Raji (cell line): ENCODE data around the gene MUC6.

Source experiments
- POLR2A ChIP-seq: IDR thresholded peaks from 2 replicates; pipeline ENCODE4 v1.6.1; 2011; ENCODE audit warnings: low read depth, low read length, control low read depth; ENCODE audit not compliant: insufficient read depth

MUC6 gene

DNA sequence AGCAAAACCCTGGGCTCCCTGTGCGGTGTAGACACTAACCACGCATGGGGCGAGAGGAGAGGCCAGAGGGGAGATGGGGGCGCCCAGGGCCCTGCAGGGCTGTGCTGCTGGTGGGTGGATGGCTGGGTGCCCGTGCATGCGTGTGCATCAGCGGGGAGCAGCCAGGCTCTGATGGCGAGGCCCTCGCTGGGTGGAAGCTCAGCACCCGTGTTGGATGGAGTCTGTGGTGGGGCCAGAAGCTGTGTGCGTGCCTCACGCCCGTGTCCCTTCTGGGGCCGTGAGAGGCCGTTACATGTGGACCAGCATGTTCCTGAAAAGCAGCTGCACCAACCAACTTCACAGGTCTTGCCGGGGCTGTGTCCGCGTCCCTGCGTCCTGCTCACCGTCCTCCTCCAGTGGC lies 33.4 kb downstream of the MUC6 start:
- no peak for TF ChIP-seq POLR2A

DNA sequence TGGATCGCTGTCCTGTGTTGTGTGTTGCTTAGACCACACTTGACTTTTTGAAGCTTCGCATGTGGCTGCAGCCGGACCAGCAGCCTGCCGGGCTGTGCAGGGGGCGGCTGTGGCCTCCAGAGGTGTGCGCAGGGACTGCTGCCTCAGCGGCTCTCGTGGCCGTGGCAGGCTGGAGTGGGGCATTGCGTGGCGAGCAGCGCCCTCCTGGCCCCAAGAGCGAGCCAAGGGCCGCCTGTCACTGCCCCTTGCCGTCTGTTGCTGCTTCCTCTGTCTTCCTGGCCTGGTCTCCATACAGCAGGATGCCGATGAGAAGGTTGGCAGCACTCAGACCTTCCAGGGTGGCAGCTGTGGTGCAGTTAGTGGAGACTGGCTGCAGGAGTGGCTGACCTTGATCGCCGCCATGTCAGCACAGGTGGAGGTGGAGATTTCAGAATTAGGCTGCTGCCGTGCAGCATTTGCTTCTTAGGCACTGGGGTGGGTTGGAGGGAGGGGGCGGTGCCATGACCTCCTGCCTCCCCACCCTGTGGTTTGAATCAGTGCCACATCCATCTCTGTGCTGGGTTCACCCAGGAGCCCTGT lies 34.0 kb downstream of the MUC6 start:
- no peak for TF ChIP-seq POLR2A

DNA sequence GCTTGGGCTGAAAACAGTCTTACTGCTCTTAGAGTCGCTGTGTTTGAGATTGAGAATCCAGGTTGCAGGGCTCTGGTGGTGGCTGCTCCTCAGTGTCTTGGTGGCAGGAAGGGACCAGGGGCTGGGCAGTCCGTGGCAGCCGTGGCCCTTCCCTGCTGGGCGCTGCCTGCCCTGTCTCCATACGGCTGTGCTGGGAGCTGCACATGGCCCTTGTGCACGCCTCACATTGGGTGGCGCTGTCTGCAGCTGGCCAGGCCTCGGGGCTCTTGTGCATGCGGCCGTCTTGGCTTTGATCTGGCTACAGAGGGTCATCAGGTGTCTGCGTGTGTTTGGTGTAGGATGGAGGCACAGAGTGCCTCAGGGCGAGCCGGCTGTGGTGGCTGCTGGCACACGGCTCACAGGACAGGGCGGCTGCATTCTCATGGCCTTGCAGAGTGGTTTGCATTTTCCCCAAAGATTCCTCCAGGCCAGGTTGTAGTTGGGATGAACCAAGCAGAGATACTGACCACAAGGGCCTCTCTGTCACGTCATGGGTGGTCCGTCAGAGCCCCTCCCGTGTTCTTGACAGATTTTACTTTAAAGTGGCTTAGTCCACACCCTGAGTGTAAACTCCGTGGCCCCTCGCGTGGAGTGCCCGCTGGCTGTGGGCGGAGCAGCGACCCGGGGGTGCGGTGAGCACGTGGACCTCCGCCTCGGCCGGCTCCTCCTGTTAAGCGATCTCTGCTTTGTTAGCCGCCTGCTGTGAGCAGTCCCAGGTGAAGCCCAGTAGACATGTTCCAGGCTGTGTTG lies 34.7 kb downstream of the MUC6 start:
- no peak for TF ChIP-seq POLR2A

DNA sequence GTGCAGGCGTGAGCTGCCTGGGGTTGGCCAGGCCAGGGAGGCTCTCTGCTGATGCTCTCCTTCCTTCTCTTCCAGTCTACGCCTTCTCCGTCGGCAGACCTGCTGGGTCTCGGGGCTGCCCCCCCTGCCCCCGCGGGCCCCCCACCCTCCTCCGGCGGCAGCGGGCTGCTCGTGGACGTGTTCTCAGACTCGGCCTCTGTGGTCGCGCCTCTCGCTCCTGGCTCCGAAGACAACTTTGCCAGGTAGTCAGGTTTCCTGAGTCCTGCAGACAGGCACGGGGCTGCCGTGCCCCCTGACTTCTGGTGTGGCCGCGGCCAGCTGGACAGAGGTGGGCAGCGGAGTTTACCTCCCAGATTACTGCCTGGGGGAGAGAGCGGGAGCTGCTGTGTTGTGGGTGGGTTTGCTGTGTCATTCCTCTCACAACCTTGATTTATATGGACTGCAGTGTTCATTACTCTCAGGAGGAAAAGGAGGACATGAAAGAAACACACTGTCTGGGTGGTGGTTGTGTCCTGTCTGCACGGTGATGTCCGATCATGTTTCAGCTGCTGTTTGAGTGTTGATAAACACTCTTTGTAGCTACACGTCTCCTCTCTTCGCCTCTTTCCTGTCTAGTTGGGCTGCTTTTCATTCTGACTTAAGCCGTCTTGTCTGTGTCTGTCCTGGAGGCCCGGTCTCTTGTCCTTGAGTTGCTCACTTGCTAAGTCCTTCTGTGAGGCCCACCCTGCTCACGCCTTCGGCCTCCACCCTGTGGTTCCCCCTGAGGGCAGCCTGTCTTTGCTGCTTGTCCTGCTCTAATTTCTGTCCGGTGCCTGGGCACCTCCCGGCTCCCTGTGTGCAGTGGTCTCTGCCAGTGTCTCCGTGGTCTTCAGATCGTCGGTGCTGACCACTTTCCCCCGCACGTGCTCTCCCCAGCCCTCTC lies 35.9 kb downstream of the MUC6 start:
- TF ChIP-seq POLR2A, result no peak

DNA sequence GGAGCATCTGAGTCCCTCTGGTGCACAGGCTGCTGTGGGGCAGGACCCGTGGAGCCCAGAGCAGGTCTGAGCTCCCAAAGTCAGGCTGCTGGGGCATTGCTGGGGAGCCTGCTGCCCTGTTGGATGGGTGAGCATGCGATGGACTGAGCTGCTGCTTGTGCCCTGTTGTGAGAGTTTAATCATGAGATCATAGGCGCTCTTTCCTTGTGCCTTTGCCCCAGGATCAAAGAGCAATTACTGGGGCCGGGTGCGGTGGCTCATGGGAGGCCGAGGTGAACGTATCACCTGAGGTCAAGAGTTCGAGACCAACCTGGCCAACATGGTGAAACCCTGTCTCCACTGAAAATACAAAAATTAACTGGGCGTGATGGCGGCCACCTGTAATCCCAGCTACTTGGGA lies 37.5 kb downstream of the MUC6 start:
- no peak for TF ChIP-seq POLR2A

DNA sequence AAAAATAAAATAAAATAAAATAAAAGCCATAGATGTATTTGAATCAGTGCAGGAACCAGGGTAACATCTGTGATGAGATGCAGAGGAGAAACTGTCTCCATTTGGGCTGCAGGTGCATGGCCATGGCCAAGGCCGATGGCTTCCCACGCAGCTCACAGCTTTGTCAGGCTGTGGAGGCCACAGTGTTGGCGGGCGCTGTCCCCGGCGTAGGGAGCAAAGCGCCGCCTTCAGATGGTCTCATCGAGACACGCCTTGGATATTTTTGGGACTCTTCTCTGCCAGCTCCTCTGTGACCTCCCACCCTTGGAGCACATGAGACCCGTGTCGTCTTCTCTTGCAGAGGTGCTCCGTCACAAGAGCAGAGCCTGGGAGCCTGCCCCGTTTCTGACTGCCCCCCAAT lies 38.6 kb downstream of the MUC6 start:
- no peak for TF ChIP-seq POLR2A

DNA sequence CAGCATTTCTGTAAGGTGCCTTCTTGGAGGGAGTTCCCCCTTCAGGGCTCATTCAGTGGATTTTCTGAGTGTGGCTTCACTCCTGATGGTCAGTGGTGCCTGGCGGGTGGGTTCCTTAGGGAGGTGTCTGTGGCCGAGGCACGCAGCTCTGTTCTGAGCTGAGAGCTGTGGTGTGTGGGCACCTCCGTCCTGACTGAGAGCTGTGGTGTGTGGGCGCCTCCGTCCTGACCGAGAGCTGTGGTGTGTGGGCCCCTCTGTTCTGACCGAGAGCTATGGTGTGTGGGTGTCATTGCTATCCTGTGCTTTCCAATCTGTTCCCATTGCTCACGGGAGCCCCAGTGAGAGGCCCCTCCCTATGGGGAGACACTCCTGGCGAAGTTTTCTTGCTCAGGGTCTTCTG lies 39.8 kb downstream of the MUC6 start:
- no peak for TF ChIP-seq POLR2A

DNA sequence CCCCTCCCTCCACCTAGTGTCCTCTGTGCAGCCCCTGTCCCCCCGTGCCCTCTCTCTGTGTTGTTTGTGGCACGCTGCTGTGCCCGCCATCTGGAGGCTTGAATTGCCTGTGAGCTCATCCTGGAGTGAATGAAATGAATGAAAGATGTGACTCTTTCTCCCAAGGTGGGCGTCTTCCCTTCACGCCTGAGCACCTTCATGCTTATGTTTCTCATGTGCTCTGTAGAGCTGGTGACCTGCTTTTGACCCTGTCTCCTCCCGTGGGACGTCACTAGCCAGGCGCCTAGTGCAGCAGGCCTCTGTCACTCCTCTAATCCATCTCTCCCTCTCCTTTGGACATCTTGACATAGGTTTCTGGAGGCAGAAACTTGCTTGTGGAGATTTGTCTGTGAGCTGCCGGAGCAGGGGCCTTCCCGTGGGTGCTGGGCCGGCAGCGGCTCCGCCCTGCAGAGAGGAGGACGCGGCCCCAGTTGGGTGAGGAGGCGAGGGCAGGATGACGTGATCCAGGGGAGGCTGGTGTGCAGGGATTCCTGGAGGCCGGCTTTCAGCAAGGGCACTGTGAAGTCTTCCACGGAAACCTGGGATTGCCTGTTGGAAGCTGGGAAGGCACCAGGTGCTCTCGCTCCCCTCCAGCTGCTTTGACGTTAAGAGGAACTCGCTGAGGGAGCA lies 40.6 kb downstream of the MUC6 start:
- no peak for TF ChIP-seq POLR2A

DNA sequence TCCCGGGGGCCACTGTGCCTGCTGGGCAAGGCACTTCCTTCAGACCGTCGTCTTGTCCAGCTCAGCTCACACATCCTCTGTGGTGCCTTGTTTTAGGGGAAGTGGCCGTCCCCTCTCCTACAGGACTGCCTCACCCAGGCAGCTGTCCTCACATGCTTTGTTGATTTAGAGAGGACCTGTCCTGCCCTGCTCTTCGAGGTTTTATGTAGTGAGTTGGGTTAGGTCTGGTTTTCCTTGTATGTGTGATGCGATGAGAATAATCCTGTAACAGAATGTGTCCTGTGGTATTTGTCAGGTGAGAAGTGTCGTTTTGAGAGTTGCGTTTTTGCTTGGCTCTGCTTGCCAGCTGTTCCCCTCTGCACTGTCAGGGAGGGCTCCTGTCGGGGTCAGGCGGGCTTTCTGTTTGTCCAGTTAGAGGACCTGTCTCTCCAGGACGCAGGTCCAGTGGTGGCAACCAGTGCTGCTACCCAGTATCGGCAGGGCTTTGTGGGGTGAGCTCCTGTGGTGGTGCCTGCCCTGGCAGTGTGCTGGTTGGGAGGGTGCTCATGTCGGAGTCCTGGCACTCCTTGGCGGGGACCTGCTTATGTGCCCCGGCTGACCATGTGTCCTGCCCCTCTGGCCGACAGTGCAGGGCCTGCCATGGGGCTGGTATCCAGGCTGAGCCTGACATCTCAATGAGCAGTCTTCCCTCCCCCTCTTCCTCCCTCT lies 41.3 kb downstream of the MUC6 start:
- TF ChIP-seq POLR2A, result no peak

DNA sequence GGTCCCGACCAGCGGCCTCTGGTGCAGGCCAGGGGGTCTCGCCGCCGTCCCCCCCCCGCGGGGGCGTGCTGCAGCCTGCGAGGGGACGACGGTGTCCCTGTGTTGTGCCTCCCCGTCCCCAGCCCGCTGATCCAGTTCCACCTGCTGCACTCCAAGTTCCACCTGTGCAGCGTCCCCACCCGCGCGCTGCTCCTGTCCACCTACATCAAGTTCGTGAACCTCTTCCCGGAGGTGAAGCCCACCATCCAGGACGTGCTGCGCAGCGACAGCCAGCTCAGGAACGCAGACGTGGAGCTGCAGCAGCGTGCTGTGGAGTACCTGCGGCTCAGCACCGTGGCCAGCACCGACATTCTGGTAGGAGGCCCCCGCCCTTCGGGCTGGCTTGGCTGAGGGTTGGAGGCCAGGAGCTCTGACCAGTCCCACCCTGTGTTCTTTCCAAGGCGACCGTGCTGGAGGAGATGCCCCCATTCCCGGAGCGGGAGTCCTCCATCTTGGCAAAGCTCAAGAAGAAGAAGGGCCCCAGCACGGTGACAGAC lies 42.8 kb downstream of the MUC6 start:
- no peak for TF ChIP-seq POLR2A

DNA sequence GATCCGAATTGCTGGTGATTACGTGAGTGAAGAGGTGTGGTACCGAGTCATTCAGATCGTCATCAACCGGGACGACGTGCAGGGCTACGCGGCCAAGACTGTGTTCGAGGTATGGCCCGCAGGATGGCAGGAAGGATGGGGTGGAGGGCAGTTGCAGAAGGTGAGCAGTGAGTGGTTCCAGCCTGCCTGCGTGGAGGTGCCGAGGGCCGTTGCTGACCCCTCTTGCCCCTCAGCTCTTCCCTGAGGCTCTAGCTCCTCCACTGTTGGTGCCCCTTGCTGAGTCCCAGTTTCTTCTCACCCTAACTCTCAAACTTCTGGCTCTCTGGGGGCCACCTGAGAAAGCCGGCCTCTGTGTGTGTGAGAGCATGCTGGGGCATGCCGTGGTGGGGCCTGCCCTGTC lies 43.9 kb downstream of the MUC6 start:
- no peak for TF ChIP-seq POLR2A

DNA sequence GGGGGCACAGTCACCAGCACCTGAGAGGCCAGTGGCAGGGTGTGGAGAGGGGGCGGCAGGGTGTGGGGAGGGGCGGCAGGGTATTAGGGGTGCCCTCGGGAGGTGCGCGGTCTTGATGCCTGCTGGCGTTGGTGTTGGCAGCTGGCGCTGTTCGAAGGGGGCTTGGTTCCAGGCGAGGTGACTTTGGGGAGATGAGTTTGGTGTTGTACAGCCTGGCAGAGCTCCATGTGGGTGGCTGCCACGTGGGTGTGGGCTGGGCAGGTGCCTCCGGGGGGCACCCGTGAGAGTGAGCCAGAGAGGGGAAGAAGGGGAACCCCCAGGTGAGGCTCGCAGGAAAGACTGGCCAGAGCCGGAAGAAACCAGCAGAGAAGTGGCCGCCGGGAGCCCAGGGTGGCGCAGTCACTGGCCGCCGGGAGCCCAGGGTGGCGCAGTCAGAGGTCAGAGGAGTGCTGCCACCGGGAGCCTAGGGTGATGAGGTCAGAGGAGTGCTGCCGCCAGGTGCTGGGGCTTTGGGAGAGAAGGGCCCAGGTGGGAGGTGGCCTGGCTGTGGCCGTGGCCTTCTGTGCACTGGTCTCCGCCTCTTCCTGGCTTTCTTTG lies 44.7 kb downstream of the MUC6 start:
- no peak for TF ChIP-seq POLR2A

DNA sequence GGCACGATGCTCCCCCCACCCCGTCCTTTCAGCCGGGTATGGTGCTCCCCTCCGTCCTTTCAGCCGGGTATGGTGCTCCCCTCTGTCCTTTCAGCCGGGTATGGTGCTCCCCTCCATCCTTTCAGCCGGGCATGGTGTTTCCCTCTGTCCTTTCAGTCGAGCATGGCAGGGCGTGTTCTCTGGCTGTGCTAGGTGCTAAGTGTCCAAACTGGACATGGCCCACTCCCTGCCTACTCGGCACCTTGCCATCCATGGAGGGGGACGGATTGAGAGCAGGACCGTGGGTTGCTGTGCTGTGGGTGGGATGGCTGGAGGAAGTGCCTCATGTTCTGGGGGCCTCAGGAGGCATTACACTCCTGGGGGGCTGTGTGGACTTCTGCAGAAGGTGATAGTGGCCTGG lies 45.5 kb downstream of the MUC6 start:
- TF ChIP-seq POLR2A, result no peak

DNA sequence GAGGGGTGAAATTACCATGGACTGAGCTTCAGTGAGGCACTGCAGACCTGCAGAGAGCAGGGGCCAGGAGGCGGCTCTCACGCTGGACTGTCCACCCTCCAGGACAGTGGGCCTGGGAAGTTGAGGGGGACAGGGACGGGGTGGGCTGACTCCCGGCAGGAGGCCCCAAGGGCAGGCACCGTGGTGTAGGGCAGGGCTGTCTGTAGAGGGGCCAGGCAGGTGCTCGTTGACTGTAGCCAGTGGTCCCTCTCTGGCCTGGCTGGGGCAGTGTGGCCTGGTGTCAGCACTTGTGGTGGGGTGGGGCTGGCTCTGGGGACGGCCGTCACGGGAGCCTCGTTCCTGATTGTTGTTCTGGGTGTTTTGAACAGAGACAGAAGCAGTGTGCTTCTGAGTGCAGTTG lies 46.4 kb downstream of the MUC6 start:
- TF ChIP-seq POLR2A, result no peak
